Smooth muscle cell of the brain vasculature (primary cell): ENCODE measurements around the gene GRID1.

Experiments used
- DNase-seq: peaks from one replicate; pipeline ENCODE4 v3.0.0-alpha.2; 2012; ENCODE audit warnings: low read depth, low spot score

GRID1 gene

GRCh38 chr10:86293396-86293791 lies 73.2 kb downstream of the GRID1 start:
- no peak for DNase-seq

GRCh38 chr10:86292462-86293395 lies 73.9 kb downstream of the GRID1 start:
- no peak for DNase-seq

GRCh38 chr10:86291616-86292340 lies 74.8 kb downstream of the GRID1 start:
- DNase-seq, result no peak

GRCh38 chr10:86290933-86291615 lies 75.5 kb downstream of the GRID1 start:
- no peak for DNase-seq

GRCh38 chr10:86289577-86289868 lies 77.1 kb downstream of the GRID1 start:
- no peak for DNase-seq

- DNase-seq, result no peak
These were observed 77.7 kb downstream of the GRID1 start for GRCh38 chr10:86288695-86289576.

GRCh38 chr10:86287966-86288579 lies 78.5 kb downstream of the GRID1 start:
- no peak for DNase-seq

GRCh38 chr10:86287110-86287793 lies 79.3 kb downstream of the GRID1 start:
- no peak for DNase-seq

GRCh38 chr10:86286236-86287109 lies 80.1 kb downstream of the GRID1 start:
- DNase-seq, result no peak

- no peak for DNase-seq
These were observed 81.3 kb downstream of the GRID1 start for GRCh38 chr10:86285136-86285790.

- no peak for DNase-seq
These were observed 82.1 kb downstream of the GRID1 start for GRCh38 chr10:86284355-86285105.

GRCh38 chr10:86283466-86284287 lies 82.9 kb downstream of the GRID1 start:
- no peak for DNase-seq

GRCh38 chr10:86282664-86283465 lies 83.7 kb downstream of the GRID1 start:
- DNase-seq, result no peak

GRCh38 chr10:86281396-86281795 lies 85.2 kb downstream of the GRID1 start:
- no peak for DNase-seq

GRCh38 chr10:86269332-86269731 lies 97.3 kb downstream of the GRID1 start:
- no peak for DNase-seq
